IMR-90 (cell line): Measurements from ENCODE around the gene GOLGA8B. TPM values are rescaled to one million over a fixed set of nuclear protein-coding genes. Genes with fewer than 3 reads are reported as not detected.

Source experiments
- ATAC-seq: fragments of 200-7000 bp; cut with Tn5 transposase; 2 replicates; pipeline ENCODE4 v1.9.1; 2020; ENCODE audit warnings: low read depth, mild to moderate bottlenecking, moderate library complexity
- BruUV-seq: library from RNA; stranded (reverse); fragments of 400-500 nt; replicated peaks from 2 replicates; lab custom pipeline; 2021; lab: Mats Ljungman, UMichigan
- CTCF ChIA-PET: fragments of 300-600 bp; formaldehyde crosslinking; extraction: SDS; loops from one replicate; lab custom pipeline; 2021; ENCODE audit warnings: antibody characterized with exemption; lab: Yijun Ruan, JAX
- POLR2A ChIA-PET: fragments of 300-600 bp; sonication (Branson Sonifier 250); formaldehyde crosslinking; loops from one replicate; lab custom pipeline; 2022; ENCODE audit warnings: antibody characterized with exemption; ENCODE audit not compliant: unreplicated experiment; lab: Charles Lee
- DNase-seq: peaks from one replicate; pipeline ENCODE4 v3.0.0; 2013
- H2AFZ ChIP-seq: replicated peaks from 2 replicates; pipeline ENCODE3; 2013; ENCODE audit warnings: low read length, mild to moderate bottlenecking; ENCODE audit not compliant: poor library complexity
- H2AK5ac ChIP-seq: 2 replicates; pipeline ENCODE4 v1.6.1; 2013; ENCODE audit warnings: low read depth, low read length, inconsistent platforms
- H2AK9ac ChIP-seq: replicated peaks from 2 replicates; pipeline ENCODE3; 2013; ENCODE audit warnings: mild to moderate bottlenecking, low read depth, low read length, moderate library complexity; ENCODE audit not compliant: poor library complexity
- H2BK120ac ChIP-seq: 2 replicates; pipeline ENCODE4 v1.6.1; 2013; ENCODE audit warnings: low read depth, low read length, inconsistent platforms
- H2BK15ac ChIP-seq: 3 replicates; pipeline ENCODE4 v1.6.1; 2013; ENCODE audit warnings: low read depth, low read length, inconsistent platforms
- H2BK20ac ChIP-seq: 2 replicates; pipeline ENCODE4 v1.6.1; 2013; ENCODE audit warnings: low read depth, mild to moderate bottlenecking, inconsistent platforms, low read length, moderate library complexity
- H2BK5ac ChIP-seq: 2 replicates; pipeline ENCODE4 v1.6.1; 2013; ENCODE audit warnings: mild to moderate bottlenecking, low read depth, low read length, inconsistent platforms; ENCODE audit not compliant: poor library complexity, severe bottlenecking
- H3K14ac ChIP-seq: replicated peaks from 2 replicates; pipeline ENCODE4 v1.6.1; 2013; ENCODE audit warnings: low read depth, low read length, inconsistent platforms
- H3K18ac ChIP-seq: 2 replicates; pipeline ENCODE4 v1.6.1; 2013; ENCODE audit warnings: low read depth, low read length, control low read depth
- H3K23ac ChIP-seq: 2 replicates; pipeline ENCODE4 v1.6.1; 2013; ENCODE audit warnings: low read depth, low read length, inconsistent platforms
- H3K27ac ChIP-seq: 2 replicates; pipeline ENCODE4 v1.5.1; 2013; ENCODE audit warnings: mild to moderate bottlenecking, control low read depth, low read length; ENCODE audit not compliant: insufficient read depth
- H3K27me3 ChIP-seq: 2 replicates; pipeline ENCODE4 v1.6.1; 2013; ENCODE audit warnings: low read length; ENCODE audit not compliant: control insufficient read depth, insufficient read depth
- H3K36me3 ChIP-seq: 2 replicates; pipeline ENCODE4 v1.6.1; 2013; ENCODE audit warnings: low read length, mixed read lengths; ENCODE audit not compliant: control insufficient read depth, insufficient read depth
- H3K4ac ChIP-seq: 2 replicates; pipeline ENCODE4 v1.6.1; 2013; ENCODE audit warnings: low read depth, low read length, inconsistent platforms
- H3K4me1 ChIP-seq: 2 replicates; pipeline ENCODE4 v1.6.1; 2013; ENCODE audit warnings: low read length, mixed read lengths; ENCODE audit not compliant: control insufficient read depth, insufficient read depth
- H3K4me2 ChIP-seq: 2 replicates; pipeline ENCODE4 v1.6.1; 2013; ENCODE audit warnings: low read depth, mild to moderate bottlenecking, control low read depth, low read length, moderate library complexity
- H3K4me3 ChIP-seq: 2 replicates; pipeline ENCODE4 v1.5.1; 2013; ENCODE audit warnings: low read depth, mild to moderate bottlenecking, control low read depth, low read length, moderate library complexity; ENCODE audit not compliant: insufficient read depth
- H3K56ac ChIP-seq: 2 replicates; pipeline ENCODE4 v1.6.1; 2013; ENCODE audit warnings: low read length, inconsistent platforms; ENCODE audit not compliant: insufficient read depth; ENCODE audit errors: extremely low read depth
- H3K79me1 ChIP-seq, 2 experiments: 2 replicates each; pipeline ENCODE4 v1.6.1; 2013; ENCODE audit warnings: low read length in 2 of 2, inconsistent platforms in 1 of 2, low read depth in 1 of 2
- H3K9ac ChIP-seq: 2 replicates; pipeline ENCODE4 v1.6.1; 2013; ENCODE audit warnings: low read depth, low read length, control low read depth
- H3K9me1 ChIP-seq: 2 replicates; pipeline ENCODE4 v1.6.1; 2013; ENCODE audit warnings: low read length, inconsistent platforms; ENCODE audit not compliant: insufficient read depth
- H3K9me3 ChIP-seq: 2 replicates; pipeline ENCODE4 v1.6.1; 2013; ENCODE audit warnings: low read length; ENCODE audit not compliant: control insufficient read depth, insufficient read depth
- H4K20me1 ChIP-seq: 2 replicates; pipeline ENCODE4 v1.6.1; 2013; ENCODE audit warnings: low read length, inconsistent platforms; ENCODE audit not compliant: insufficient read depth
- H4K5ac ChIP-seq: 2 replicates; pipeline ENCODE4 v1.6.1; 2013; ENCODE audit warnings: mild to moderate bottlenecking, low read depth, low read length, control low read depth
- H4K8ac ChIP-seq, 2 experiments: 2 replicates each; pipeline ENCODE4 v1.6.1; 2013; ENCODE audit warnings: low read depth in 2 of 2, low read length in 2 of 2, control low read depth in 1 of 2, inconsistent platforms in 1 of 2
- H4K91ac ChIP-seq: 2 replicates; pipeline ENCODE4 v1.6.1; 2013; ENCODE audit warnings: low read depth, low read length, inconsistent platforms; ENCODE audit not compliant: insufficient read depth
- CHD1 ChIP-seq: IDR thresholded peaks from 2 replicates; pipeline ENCODE4 v1.6.1; 2012; ENCODE audit warnings: low read depth, low read length, improper control_type of control experiment
- MAFK ChIP-seq: IDR thresholded peaks from 2 replicates; pipeline ENCODE4 v1.6.1; 2012; ENCODE audit warnings: low read depth, low read length, improper control_type of control experiment
- RCOR1 ChIP-seq: IDR thresholded peaks from 2 replicates; pipeline ENCODE4 v1.6.1; 2012; ENCODE audit warnings: mild to moderate bottlenecking, low read length, improper control_type of control experiment; ENCODE audit not compliant: insufficient replicate concordance
- dilution Hi-C: fragments of 300-500 bp; cut with HindIII; formaldehyde crosslinking; loops from one replicate; pipeline ENCODE4 v1.14.3; 2018; ENCODE audit warnings: low sequenced_read_pairs; ENCODE audit not compliant: unreplicated experiment
- in situ Hi-C: fragments of 300-500 bp; cut with MboI; formaldehyde crosslinking; loops from 3 replicates; pipeline ENCODE4 v1.14.3; 2019; ENCODE audit warnings: low sequenced_read_pairs, inconsistent platforms, mixed read lengths
- intact Hi-C: fragments of 100-400 bp; cut with micrococcal nuclease; formaldehyde crosslinking; loops from 2 replicates; pipeline ENCODE4 v1.10.0; 2022
- polyA plus RNA-seq, 3 experiments: library from polyadenylated mRNA; depleted of rRNA; stranded (reverse); fragments of >200 nt; gene quantifications; 2 replicates each; pipeline ENCODE4 v1.2.3, GENCODE V29; 2012; ENCODE audit warnings: low replicate concordance in 1 of 3
- total RNA-seq: library from RNA; depleted of rRNA; stranded (reverse); fragments of >200 nt; gene quantifications from 2 replicates; pipeline ENCODE4 v1.2.3, GENCODE V29; 2012
- TF ChIP-seq, protein P1 (sequence below): fragments of 150-350 bp; IDR thresholded peaks from 2 replicates; pipeline ENCODE4 v1.6.1; 2017; ENCODE audit warnings: mild to moderate bottlenecking, antibody characterized with exemption, low read length, low read depth

The GOLGA8B gene
- total and polyA plus RNA-seq, 2 of the 4 experiments (the other 2 are of a cell fraction), result 7.7 to 31.6 TPM

DNA sequence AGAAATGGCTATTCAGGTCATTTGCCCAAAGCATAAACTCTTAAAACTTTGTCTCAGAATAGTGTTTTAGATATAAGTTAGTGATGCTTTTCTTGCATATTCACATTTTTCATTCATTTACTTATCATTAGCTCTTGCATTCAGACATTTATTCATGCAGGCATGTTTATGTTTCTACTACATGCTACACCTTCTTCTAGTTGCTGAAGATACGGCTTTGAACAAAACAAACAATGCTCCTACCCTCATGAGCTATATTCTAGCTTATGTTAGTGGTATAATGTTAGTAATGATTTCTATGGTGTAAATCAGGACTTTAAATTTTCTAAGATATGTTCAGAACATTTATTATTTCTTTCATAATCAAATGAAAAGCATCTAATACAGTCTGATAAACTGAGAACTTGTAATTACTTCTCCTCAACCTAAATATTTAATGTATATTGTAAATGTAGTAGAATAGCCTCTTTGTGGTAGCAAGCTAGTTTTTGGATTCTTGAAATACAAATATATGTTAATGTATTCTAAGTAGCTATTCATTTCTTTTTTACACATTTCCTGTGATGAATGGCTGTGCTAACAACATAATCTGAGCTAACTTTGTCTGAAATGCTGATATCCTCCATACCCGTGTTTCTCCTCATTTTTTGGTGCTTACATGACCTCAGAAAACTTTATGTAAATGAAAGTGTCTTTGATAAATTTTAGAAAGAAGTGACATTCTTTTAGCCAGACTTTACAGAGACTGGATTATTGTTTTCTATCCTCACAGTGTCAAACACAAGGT, 15.5 kb upstream of the GOLGA8B start (continued):
- no peak for TF ChIP-seq RCOR1

DNA sequence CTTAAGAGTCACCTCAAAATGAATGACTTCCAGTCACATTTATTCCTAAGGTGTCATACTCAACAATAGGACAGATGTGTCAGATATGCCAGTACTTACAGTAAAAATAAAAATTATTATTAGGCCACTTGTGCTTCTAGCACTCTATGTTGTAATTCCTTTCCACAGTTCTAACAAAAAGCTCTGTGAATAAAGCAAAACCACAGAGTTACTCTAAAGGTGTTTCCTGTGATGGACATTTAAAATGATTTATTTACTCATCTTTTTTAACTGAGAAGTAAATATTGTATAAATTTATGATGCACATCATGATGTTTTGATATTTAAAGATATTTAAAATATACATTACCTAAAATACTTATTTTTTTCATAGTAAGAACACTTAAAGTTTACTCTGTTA, 13.9 kb upstream of the GOLGA8B start:
- Histone ChIP-seq H3K27me3 (peaks cover 6% of the 10 kb centered on the region), H3K9me1 (0 out of 2 replicates have a peak, but pooled peaks cover 2% of the 10 kb centered on the region), H3K27ac (no peak overlapping the region), H3K9ac (no peak overlapping the region), H4K5ac (no peak overlapping the region), H2AFZ (no peak overlapping the region), H4K91ac (no peak overlapping the region), H2AK9ac (no peak overlapping the region), H3K4me3 (no peak overlapping the region), H2AK5ac (no peak overlapping the region), H3K23ac (no peak overlapping the region), H4K20me1 (no peaks in the 10 kb centered on the region), H2BK120ac (no peak overlapping the region), H3K36me3 (no peaks in the 10 kb centered on the region), H3K14ac (no peak overlapping the region), H2BK15ac (no peak overlapping the region), H3K79me1 (no peaks in the 10 kb centered on the region), H2BK20ac (no peak overlapping the region), H3K18ac (no peak overlapping the region), H3K9me3 (no peaks in the 10 kb centered on the region), H2BK5ac (no peak overlapping the region), H3K56ac (no peak overlapping the region), H3K4me1 (no peaks in the 10 kb centered on the region), H3K4me2 (no peak overlapping the region), H3K4ac (no peak overlapping the region), H4K8ac (no peak overlapping the region)
- no peak for DNase-seq
- intact Hi-C loops (no loop called here), in situ Hi-C loops (loop anchor here (25.0 kb wide), 2 partner anchors 360 to 485 kb away; partner anchors contain the start of genes EMC4, EMC7 and PGBD4), dilution Hi-C loops (no loop called here)
- ChIA-PET POLR2A (no interaction called here), CTCF (no interaction called here)
- ATAC-seq, result no peak
- TF ChIP-seq MAFK (no peak), CHD1 (no peak)
- TF ChIP-seq, protein P1, sequence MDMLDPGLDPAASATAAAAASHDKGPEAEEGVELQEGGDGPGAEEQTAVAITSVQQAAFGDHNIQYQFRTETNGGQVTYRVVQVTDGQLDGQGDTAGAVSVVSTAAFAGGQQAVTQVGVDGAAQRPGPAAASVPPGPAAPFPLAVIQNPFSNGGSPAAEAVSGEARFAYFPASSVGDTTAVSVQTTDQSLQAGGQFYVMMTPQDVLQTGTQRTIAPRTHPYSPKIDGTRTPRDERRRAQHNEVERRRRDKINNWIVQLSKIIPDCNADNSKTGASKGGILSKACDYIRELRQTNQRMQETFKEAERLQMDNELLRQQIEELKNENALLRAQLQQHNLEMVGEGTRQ, result no peak
- no TSS peak for BruUV-seq
